ENCODE results near the gene PARP11. TPM values are rescaled to one million over a fixed set of nuclear protein-coding genes. Genes with fewer than 3 reads are reported as not detected.

PARP11 gene, protein sequence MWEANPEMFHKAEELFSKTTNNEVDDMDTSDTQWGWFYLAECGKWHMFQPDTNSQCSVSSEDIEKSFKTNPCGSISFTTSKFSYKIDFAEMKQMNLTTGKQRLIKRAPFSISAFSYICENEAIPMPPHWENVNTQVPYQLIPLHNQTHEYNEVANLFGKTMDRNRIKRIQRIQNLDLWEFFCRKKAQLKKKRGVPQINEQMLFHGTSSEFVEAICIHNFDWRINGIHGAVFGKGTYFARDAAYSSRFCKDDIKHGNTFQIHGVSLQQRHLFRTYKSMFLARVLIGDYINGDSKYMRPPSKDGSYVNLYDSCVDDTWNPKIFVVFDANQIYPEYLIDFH
- total RNA-seq = 9.4 and 10.3 TPM in 2 replicates

DNA sequence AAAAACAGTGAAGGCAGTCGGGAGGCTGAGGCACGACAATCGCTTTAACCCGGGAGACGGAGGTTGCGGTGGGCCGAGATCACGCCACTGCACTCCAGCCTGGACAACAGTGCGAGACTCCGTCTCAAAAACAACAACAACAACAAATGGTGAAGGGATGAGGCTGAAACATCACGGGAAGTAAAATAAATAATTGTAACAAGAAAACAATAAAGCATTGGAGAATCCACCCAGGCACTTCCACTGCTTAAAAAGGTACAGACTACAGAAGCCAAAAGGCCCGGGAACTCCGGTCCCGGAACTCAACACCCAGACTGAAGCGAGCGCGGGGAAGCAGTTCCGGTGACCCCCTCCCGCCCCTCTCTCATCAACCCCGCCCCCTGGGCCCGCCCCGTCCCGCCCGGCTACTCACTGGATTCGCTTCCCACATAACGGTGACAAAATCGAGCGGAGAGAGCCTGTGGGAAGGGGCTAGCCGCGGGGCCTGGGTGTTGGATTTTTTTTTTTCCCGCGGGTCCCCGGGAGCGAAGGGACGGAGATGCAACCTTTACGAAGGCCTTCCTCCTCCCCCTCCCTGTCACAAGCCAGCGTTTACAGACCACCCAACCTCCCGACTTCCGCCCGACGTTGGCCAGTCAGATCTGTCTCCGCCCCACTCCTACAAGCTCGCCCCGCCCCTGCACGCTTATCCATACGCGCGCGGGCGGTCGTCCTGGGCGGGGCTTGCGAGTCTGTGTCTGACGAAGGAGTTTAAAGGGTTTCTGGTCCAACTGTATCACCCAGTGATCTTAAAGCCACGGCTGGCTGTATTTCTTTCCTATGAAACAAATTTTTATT, at the start of gene PARP11:
PARP11 (minus strand) TSS at position 600 of the 837 bp plus-strand sequence; CDS start at position 430, 170 bp downstream.
- H3K9me3 ChIP-seq (ENCODE audit: low read depth, low read length) = no peaks in the 10 kb centered on the region
- H3K27ac ChIP-seq (ENCODE audit: low read depth, low read length) = peak within 1 kb of the TSS; percentile 89
- H3K4me2 ChIP-seq (ENCODE audit: insufficient read depth, low read length) = peak within 1 kb of the TSS; percentile 92
- TF ChIP-seq, protein P1, sequence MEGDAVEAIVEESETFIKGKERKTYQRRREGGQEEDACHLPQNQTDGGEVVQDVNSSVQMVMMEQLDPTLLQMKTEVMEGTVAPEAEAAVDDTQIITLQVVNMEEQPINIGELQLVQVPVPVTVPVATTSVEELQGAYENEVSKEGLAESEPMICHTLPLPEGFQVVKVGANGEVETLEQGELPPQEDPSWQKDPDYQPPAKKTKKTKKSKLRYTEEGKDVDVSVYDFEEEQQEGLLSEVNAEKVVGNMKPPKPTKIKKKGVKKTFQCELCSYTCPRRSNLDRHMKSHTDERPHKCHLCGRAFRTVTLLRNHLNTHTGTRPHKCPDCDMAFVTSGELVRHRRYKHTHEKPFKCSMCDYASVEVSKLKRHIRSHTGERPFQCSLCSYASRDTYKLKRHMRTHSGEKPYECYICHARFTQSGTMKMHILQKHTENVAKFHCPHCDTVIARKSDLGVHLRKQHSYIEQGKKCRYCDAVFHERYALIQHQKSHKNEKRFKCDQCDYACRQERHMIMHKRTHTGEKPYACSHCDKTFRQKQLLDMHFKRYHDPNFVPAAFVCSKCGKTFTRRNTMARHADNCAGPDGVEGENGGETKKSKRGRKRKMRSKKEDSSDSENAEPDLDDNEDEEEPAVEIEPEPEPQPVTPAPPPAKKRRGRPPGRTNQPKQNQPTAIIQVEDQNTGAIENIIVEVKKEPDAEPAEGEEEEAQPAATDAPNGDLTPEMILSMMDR (IDR thresholded peaks at IDR 0.05; ENCODE audit: extremely low read depth, low read depth, low read length) = no peak
- peak within 1 kb of the TSS; percentile 98 for H2AFZ ChIP-seq (ENCODE audit: low read length)
- peaks cover 23% of the 10 kb centered on the region for H3K79me2 ChIP-seq (ENCODE audit: insufficient read depth, low read length)
- H3K4me3 ChIP-seq (ENCODE audit: insufficient read depth, low read length) = peak within 1 kb of the TSS; percentile 76
- H3K4me1 ChIP-seq (ENCODE audit: insufficient read depth, low read length) = peaks cover 12% of the 10 kb centered on the region
- no peaks in the 10 kb centered on the region for H3K36me3 ChIP-seq (ENCODE audit: insufficient read depth, low read length)
- peak; percentile 95 for DNase-seq (ENCODE audit: insufficient read length, low spot score, missing footprints)
- peaks cover 5% of the 10 kb centered on the region for H3K27me3 ChIP-seq (ENCODE audit: insufficient read depth, low read length)
- H4K20me1 ChIP-seq (ENCODE audit: insufficient read depth, low read length) = no peaks in the 10 kb centered on the region

- Histone ChIP-seq H4K20me1 (ENCODE audit: insufficient read depth, low read length) (no peaks in the 10 kb centered on the region), H3K27ac (ENCODE audit: low read depth, low read length) (no peak overlapping the region), H3K79me2 (ENCODE audit: insufficient read depth, low read length) (no peaks in the 10 kb centered on the region), H3K4me2 (ENCODE audit: insufficient read depth, low read length) (no peak overlapping the region), H3K4me3 (ENCODE audit: insufficient read depth, low read length) (no peak overlapping the region), H3K4me1 (ENCODE audit: insufficient read depth, low read length) (peaks cover 3% of the 10 kb centered on the region), H3K9me3 (ENCODE audit: low read depth, low read length) (no peaks in the 10 kb centered on the region), H3K27me3 (ENCODE audit: insufficient read depth, low read length) (peaks cover 51% of the 10 kb centered on the region), H2AFZ (ENCODE audit: low read length) (no peak overlapping the region), H3K36me3 (ENCODE audit: insufficient read depth, low read length) (no peaks in the 10 kb centered on the region)
- DNase-seq (ENCODE audit: insufficient read length, low spot score, missing footprints) = no peak
- TF ChIP-seq, protein P1 (IDR thresholded peaks at IDR 0.05; ENCODE audit: extremely low read depth, low read depth, low read length) = no peak
Measured at GRCh38 chr12:3922033-3922432, 48.8 kb upstream of the PARP11 start.

DNA sequence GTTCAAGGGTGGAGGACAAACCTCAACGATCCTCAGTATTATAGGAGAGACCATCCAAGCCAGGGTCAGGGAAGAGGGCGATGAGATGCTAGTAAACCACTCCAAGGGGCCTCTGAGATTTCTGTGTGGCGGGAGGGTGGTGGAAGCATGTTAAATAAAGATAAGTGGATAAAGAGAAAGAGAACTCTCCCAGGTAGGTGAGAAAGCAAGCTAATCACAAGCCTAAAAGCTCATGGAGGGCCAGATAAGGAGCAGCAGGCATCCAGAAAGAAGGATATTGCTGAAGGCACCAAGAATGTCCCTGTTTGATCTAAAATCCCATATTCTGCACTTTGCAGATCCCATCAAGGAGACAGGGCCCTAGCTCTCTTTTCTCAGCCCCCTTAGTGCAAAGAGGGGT, 48.3 kb upstream of the PARP11 start:
- TF ChIP-seq, protein P1 (IDR thresholded peaks at IDR 0.05; ENCODE audit: extremely low read depth, low read depth, low read length) = no peak
- Histone ChIP-seq H3K4me2 (ENCODE audit: insufficient read depth, low read length) (no peak overlapping the region), H4K20me1 (ENCODE audit: insufficient read depth, low read length) (no peaks in the 10 kb centered on the region), H3K4me3 (ENCODE audit: insufficient read depth, low read length) (no peak overlapping the region), H3K9me3 (ENCODE audit: low read depth, low read length) (no peaks in the 10 kb centered on the region), H3K4me1 (ENCODE audit: insufficient read depth, low read length) (peaks cover 3% of the 10 kb centered on the region), H3K36me3 (ENCODE audit: insufficient read depth, low read length) (no peaks in the 10 kb centered on the region), H3K79me2 (ENCODE audit: insufficient read depth, low read length) (no peaks in the 10 kb centered on the region), H2AFZ (ENCODE audit: low read length) (no peak overlapping the region), H3K27me3 (ENCODE audit: insufficient read depth, low read length) (peaks cover 51% of the 10 kb centered on the region), H3K27ac (ENCODE audit: low read depth, low read length) (no peak overlapping the region)
- no peak for DNase-seq (ENCODE audit: insufficient read length, low spot score, missing footprints)

DNA sequence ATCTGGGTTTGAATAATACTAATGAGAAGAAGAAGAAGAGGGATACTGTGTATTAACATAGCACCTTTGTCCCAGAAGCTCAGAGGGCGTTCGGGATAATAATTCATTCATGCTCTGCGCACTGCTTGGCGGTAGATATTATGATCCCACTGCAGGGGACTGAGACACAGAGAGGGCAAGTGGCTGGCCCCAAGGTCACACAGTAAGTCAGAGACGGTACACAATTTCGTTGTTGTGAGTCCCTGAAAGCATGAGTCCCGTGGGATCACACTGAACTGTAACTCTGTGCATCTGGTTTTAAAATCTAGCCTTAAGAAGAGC, 47.9 kb upstream of the PARP11 start:
- no peak for DNase-seq (ENCODE audit: insufficient read length, low spot score, missing footprints)
- H3K4me2 ChIP-seq (ENCODE audit: insufficient read depth, low read length) = no peak overlapping the region
- no peaks in the 10 kb centered on the region for H4K20me1 ChIP-seq (ENCODE audit: insufficient read depth, low read length)
- TF ChIP-seq, protein P1 (IDR thresholded peaks at IDR 0.05; ENCODE audit: extremely low read depth, low read depth, low read length) = no peak
- no peaks in the 10 kb centered on the region for H3K79me2 ChIP-seq (ENCODE audit: insufficient read depth, low read length)
- peaks cover 51% of the 10 kb centered on the region for H3K27me3 ChIP-seq (ENCODE audit: insufficient read depth, low read length)
- no peak overlapping the region for H2AFZ ChIP-seq (ENCODE audit: low read length)
- peaks cover 3% of the 10 kb centered on the region for H3K4me1 ChIP-seq (ENCODE audit: insufficient read depth, low read length)
- H3K4me3 ChIP-seq (ENCODE audit: insufficient read depth, low read length) = no peak overlapping the region
- no peaks in the 10 kb centered on the region for H3K36me3 ChIP-seq (ENCODE audit: insufficient read depth, low read length)
- no peak overlapping the region for H3K27ac ChIP-seq (ENCODE audit: low read depth, low read length)
- no peaks in the 10 kb centered on the region for H3K9me3 ChIP-seq (ENCODE audit: low read depth, low read length)
